ENCODE measurements around the gene KRT74. TPM values are rescaled to one million over a fixed set of nuclear protein-coding genes. Genes with fewer than 3 reads are reported as not detected.

Gene KRT74
- total and polyA plus RNA-seq, 2 of the 8 experiments (the other 6 are each of a cell fraction or from before 2014, with no cell fraction given), result not detected

DNA sequence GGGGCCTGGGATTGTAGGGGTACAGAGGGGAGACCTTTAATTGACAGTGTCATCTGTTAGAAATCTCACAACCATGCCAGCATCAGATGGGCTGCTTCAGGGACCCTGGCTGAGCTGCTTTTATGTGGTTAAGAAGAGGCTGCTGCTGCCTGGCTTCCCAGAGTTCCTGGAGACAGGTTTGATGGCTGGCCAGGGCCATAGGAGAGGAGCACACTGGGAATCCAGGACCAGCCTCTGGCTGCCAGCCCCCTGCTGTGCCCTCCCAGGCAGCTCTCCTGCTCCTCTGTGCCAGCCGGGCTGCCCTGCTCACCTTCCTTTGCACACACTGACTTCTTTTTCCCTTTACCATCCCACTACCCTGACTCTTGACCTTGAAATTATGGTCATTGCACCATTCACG, 45.2 kb upstream of the KRT74 start:
- no peak for FAIRE-seq
- H2BK20ac ChIP-seq (ENCODE audit: low read length), result no peak overlapping the region
- H3K14ac ChIP-seq (ENCODE audit: insufficient read length), result no peak overlapping the region
- H4K5ac ChIP-seq (ENCODE audit: insufficient read length, low read depth, low read length), result no peak overlapping the region
- no peaks in the 10 kb centered on the region for H3K79me2 ChIP-seq (ENCODE audit: control insufficient read depth in 1 of 2, insufficient read depth in 2 of 2, low read length in 2 of 2)
- H3K18ac ChIP-seq (ENCODE audit: extremely low read depth, low read length), result no peak overlapping the region
- H3K56ac ChIP-seq (replicated peaks; ENCODE audit: insufficient read length, low read depth, low read length), result no peak overlapping the region
- H2BK15ac ChIP-seq (ENCODE audit: low read length), result no peak overlapping the region
- no peaks in the 10 kb centered on the region for H3K27me3 ChIP-seq (replicated peaks in 1 of 4; ENCODE audit: control insufficient read depth in 3 of 4, extremely low read depth in 1 of 4, insufficient read depth in 3 of 4, low read length in 3 of 4)
- H2BK120ac ChIP-seq (replicated peaks; ENCODE audit: low read depth, low read length), result no peak overlapping the region
- H2BK12ac ChIP-seq (ENCODE audit: low read depth, low read length), result no peak overlapping the region
- no peak overlapping the region for H2AFZ ChIP-seq (ENCODE audit: low read length)
- H4K8ac ChIP-seq (ENCODE audit: extremely low read depth, insufficient read depth, low read length), result no peak overlapping the region
- H4K20me1 ChIP-seq (replicated peaks in 1 of 2; ENCODE audit: control insufficient read depth in 1 of 2, insufficient read depth in 2 of 2, low read length in 2 of 2), result no peaks in the 10 kb centered on the region
- DNase-seq (ENCODE audit: low read depth in 1 of 2, low spot score in 2 of 2), result peak in 1 of 2 experiments; percentile 33
- H3K4ac ChIP-seq (replicated peaks; ENCODE audit: insufficient read length, low read depth, low read length), result no peak overlapping the region
- no peak overlapping the region for H3K4me3 ChIP-seq (ENCODE audit: extremely low read depth in 1 of 4, insufficient read depth in 2 of 4, low read depth in 3 of 4, low read length in 4 of 4)
- H2AK5ac ChIP-seq (ENCODE audit: low read depth, low read length), result no peak overlapping the region
- H2BK5ac ChIP-seq (ENCODE audit: low read depth, low read length), result no peak overlapping the region
- no peak overlapping the region for H3K27ac ChIP-seq (ENCODE audit: low read depth, low read length)
- no peak overlapping the region for H4K91ac ChIP-seq (replicated peaks; ENCODE audit: insufficient read length, low read length)
- POLR2A ChIA-PET (ENCODE audit: partially characterized antibody), result no interaction called here
- no peaks in the 10 kb centered on the region for H3K9me3 ChIP-seq (ENCODE audit: insufficient read depth in 2 of 2, low read depth in 1 of 2, low read length in 1 of 2)
- no peaks in the 10 kb centered on the region for H3K36me3 ChIP-seq (ENCODE audit: control insufficient read depth in 2 of 4, insufficient read depth in 4 of 4, low read length in 3 of 4)
- no peaks in the 10 kb centered on the region for H3K23me2 ChIP-seq (ENCODE audit: low read depth, low read length)
- no peak overlapping the region for H3K9ac ChIP-seq (replicated peaks in 1 of 4; ENCODE audit: extremely low read depth in 1 of 4, low read depth in 3 of 4, low read length in 3 of 4)
- CTCF ChIA-PET (ENCODE audit: partially characterized antibody), result interaction anchor here (0.8 to 2.8 kb wide), 11 partner anchors 10 to 476 kb away, joined by 3 to 8 read pairs (median 3); no protein-coding TSS in a partner anchor
- H3K4me1 ChIP-seq (replicated peaks in 1 of 4; ENCODE audit: control insufficient read depth in 3 of 4, insufficient read depth in 4 of 4, low read length in 3 of 4), result no peaks in the 10 kb centered on the region; a peak in 1 of 7 replicates
- H3K4me2 ChIP-seq (ENCODE audit: insufficient read depth in 1 of 2, low read depth in 2 of 2, low read length in 2 of 2), result no peak overlapping the region
- WGBS, 2 experiments (ENCODE audit: extremely low coverage in 1 of 2, insufficient coverage in 1 of 2, insufficient read length in 1 of 2, insufficient replicate concordance in 2 of 2, low coverage in 1 of 2, low lambda C conversion rate in 2 of 2, missing lambda C conversion rate in 1 of 2), result 85% methylated on average over 2 of the region's 2 CpGs; no CpG with 5 or more reads in 1 of the 2 experiments
- H3K79me1 ChIP-seq (ENCODE audit: low read depth, low read length), result no peaks in the 10 kb centered on the region
- no peak for TF ChIP-seq NANOG (IDR thresholded peaks at IDR 0.05; ENCODE audit: insufficient read depth, low read depth, low read length, poor library complexity, severe bottlenecking)
- no peak overlapping the region for H3K23ac ChIP-seq (ENCODE audit: insufficient read length)
